GM11168 (cell line): ENCODE results near the gene SGTA.
"Not testable (repeated sequence)": the region's sequence is repeated elsewhere in the genome, so short reads cannot be mapped to it uniquely, and the experiment has no call there.

Experiments used
- in situ Hi-C: fragments of 300-500 bp; cut with MboI; formaldehyde crosslinking; loops from one replicate; pipeline ENCODE4 v1.12.0; 2022; ENCODE audit warnings: low sequenced_read_pairs; ENCODE audit not compliant: unreplicated experiment

Gene SGTA

GRCh38 chr19:2716722-2717637 is 66.1 kb downstream of the SGTA start:
- in situ Hi-C loops, result no loop called here

- in situ Hi-C loops, result no loop called here
Measured at GRCh38 chr19:2716275-2716650, 66.8 kb downstream of the SGTA start.

GRCh38 chr19:2715470-2716274 is 67.4 kb downstream of the SGTA start:
- in situ Hi-C loops, result no loop called here

- in situ Hi-C loops, result no loop called here
Measured at GRCh38 chr19:2714531-2715269, 68.4 kb downstream of the SGTA start.

- in situ Hi-C loops, result not testable (repeated sequence)
Measured at GRCh38 chr19:2714102-2714501, 69.0 kb downstream of the SGTA start.

GRCh38 chr19:2713170-2713569 is 69.9 kb downstream of the SGTA start:
- in situ Hi-C loops, result not testable (repeated sequence)

DNA sequence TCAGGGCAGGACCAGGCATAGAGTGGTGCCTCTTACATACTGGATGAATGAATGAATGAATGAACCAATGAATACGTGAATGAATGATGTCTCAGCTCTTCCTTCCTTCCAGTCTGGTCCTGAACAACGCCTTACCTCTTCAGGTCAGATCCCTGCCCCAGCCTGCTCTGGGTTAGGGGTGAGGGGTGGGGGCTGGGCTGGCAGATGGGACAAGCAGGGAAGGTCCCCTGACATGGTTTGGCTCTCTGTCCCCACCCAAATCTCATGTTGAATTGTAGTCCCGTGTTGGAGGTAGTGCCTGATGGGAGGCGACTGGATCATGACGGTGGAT is 71.2 kb downstream of the SGTA start:
- in situ Hi-C loops, result no loop called here

GRCh38 chr19:2711172-2711874 is 71.8 kb downstream of the SGTA start:
- in situ Hi-C loops, result no loop called here

GRCh38 chr19:2706251-2706650 is 76.8 kb downstream of the SGTA start:
- in situ Hi-C loops, result no loop called here
